HL-60 (cell line): Measurements from ENCODE around the gene MTMR12.

Source experiments
- GABPA ChIP-seq: IDR thresholded peaks from 2 replicates; pipeline ENCODE4 v1.6.1; 2012; ENCODE audit warnings: low read depth
- POLR2AphosphoS5 ChIP-seq: IDR thresholded peaks from 2 replicates; pipeline ENCODE4 v1.6.1; 2012; ENCODE audit warnings: low read depth
- TF ChIP-seq, protein P1 (sequence below): IDR thresholded peaks from one replicate; pipeline ENCODE4 v1.5.1; 2011; ENCODE audit warnings: low read length, control low read depth, inconsistent platforms; ENCODE audit not compliant: insufficient read depth

GRCh38 chr5:32297181-32298058, 15.3 kb downstream of the MTMR12 start:
- TF ChIP-seq, protein P1, sequence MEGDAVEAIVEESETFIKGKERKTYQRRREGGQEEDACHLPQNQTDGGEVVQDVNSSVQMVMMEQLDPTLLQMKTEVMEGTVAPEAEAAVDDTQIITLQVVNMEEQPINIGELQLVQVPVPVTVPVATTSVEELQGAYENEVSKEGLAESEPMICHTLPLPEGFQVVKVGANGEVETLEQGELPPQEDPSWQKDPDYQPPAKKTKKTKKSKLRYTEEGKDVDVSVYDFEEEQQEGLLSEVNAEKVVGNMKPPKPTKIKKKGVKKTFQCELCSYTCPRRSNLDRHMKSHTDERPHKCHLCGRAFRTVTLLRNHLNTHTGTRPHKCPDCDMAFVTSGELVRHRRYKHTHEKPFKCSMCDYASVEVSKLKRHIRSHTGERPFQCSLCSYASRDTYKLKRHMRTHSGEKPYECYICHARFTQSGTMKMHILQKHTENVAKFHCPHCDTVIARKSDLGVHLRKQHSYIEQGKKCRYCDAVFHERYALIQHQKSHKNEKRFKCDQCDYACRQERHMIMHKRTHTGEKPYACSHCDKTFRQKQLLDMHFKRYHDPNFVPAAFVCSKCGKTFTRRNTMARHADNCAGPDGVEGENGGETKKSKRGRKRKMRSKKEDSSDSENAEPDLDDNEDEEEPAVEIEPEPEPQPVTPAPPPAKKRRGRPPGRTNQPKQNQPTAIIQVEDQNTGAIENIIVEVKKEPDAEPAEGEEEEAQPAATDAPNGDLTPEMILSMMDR = no peak
- TF ChIP-seq POLR2AphosphoS5 (no peak), GABPA (no peak)
